HG03439 (cell line): Measurements from ENCODE around the gene KRTAP9-3.
"Not testable (repeated sequence)": the region's sequence is repeated elsewhere in the genome, so short reads cannot be mapped to it uniquely, and the experiment has no call there.

Experiments
- ATAC-seq: cut with Tn5 transposase; IDR thresholded peaks from one replicate; pipeline ENCODE4 v1.9.1; 2021; ENCODE audit warnings: mild to moderate bottlenecking, moderate library complexity; ENCODE audit not compliant: unreplicated experiment

The KRTAP9-3 gene

GRCh38 chr17:41232399-41233105 is at the start of gene KRTAP9-3:
KRTAP9-3 (plus strand) TSS chr17:41232449; CDS start chr17:41232502, 53 bp downstream.
- ATAC-seq, result not testable (repeated sequence)

- ATAC-seq, result no peak
Observed at GRCh38 chr17:41184480-41184961, 47.7 kb upstream of the KRTAP9-3 start, which contains the start of gene KRTAP4-1. KRTAP4-1 (minus strand) TSS chr17:41184911; CDS start chr17:41184854, 57 bp downstream.

GRCh38 chr17:41185001-41185400 is 47.2 kb upstream of the KRTAP9-3 start:
- no peak for ATAC-seq

- no peak for ATAC-seq
Observed at GRCh38 chr17:41186872-41187271, 45.4 kb upstream of the KRTAP9-3 start.

- not testable (repeated sequence) for ATAC-seq
Observed at GRCh38 chr17:41189837-41190318, 42.4 kb upstream of the KRTAP9-3 start, which contains the start of gene KRTAP9-1. KRTAP9-1 (plus strand) TSS chr17:41189887; CDS start chr17:41189887, 0 bp downstream.

- ATAC-seq, result no peak
Observed at GRCh38 chr17:41190328-41190727, 41.9 kb upstream of the KRTAP9-3 start.

GRCh38 chr17:41196068-41196467 is 36.2 kb upstream of the KRTAP9-3 start:
- ATAC-seq, result no peak

- no peak for ATAC-seq
Observed at GRCh38 chr17:41199421-41200078, 32.7 kb upstream of the KRTAP9-3 start.

GRCh38 chr17:41211845-41212466 is 20.3 kb upstream of the KRTAP9-3 start:
- ATAC-seq, result no peak

GRCh38 chr17:41212524-41213169 is 19.6 kb upstream of the KRTAP9-3 start:
- no peak for ATAC-seq

GRCh38 chr17:41215681-41216080 is 16.6 kb upstream of the KRTAP9-3 start:
- ATAC-seq, result no peak

- no peak for ATAC-seq
Observed at GRCh38 chr17:41223821-41224220, 8.4 kb upstream of the KRTAP9-3 start.

GRCh38 chr17:41226051-41226450 is 6.2 kb upstream of the KRTAP9-3 start:
- no peak for ATAC-seq

- ATAC-seq, result not testable (repeated sequence)
Observed at GRCh38 chr17:41226598-41227095, 5.6 kb upstream of the KRTAP9-3 start, which contains the start of gene KRTAP9-2. KRTAP9-2 (plus strand) TSS chr17:41226648; CDS start chr17:41226655, 7 bp downstream.

GRCh38 chr17:41230094-41230493 is 2.2 kb upstream of the KRTAP9-3 start:
- ATAC-seq, result no peak

GRCh38 chr17:41231731-41232130 is 518 bp upstream of the KRTAP9-3 start:
- no peak for ATAC-seq

GRCh38 chr17:41237116-41237515 is 4.9 kb downstream of the KRTAP9-3 start:
- ATAC-seq, result not testable (repeated sequence)

- not testable (repeated sequence) for ATAC-seq
Observed at GRCh38 chr17:41237949-41238437, 5.7 kb downstream of the KRTAP9-3 start, which contains the start of gene KRTAP9-8. KRTAP9-8 (plus strand) TSS chr17:41237999; CDS start chr17:41238052, 53 bp downstream.

- ATAC-seq, result not testable (repeated sequence)
Observed at GRCh38 chr17:41246995-41247787, 14.9 kb downstream of the KRTAP9-3 start.
